ENCODE measurements around the gene XPO6. TPM values are rescaled to one million over a fixed set of nuclear protein-coding genes. Genes with fewer than 3 reads are reported as not detected.
A peak's percentile ranks its signal among the peaks of the same experiment; 100 is the strongest.

Gene XPO6
- total and polyA plus RNA-seq, 4 donors: 28.0 to 103 (median 86.8) TPM

GRCh38 chr16:28146536-28146935, 65.2 kb downstream of the XPO6 start:
- no peak overlapping the region for H3K4me3 ChIP-seq (ENCODE audit: low read length in 2 of 2)
- intact Hi-C loops (cut with DNase I): no loop called here
- H3K27ac ChIP-seq (ENCODE audit: low read depth in 1 of 2, low read length in 2 of 2): no peak overlapping the region
- H3K9me3 ChIP-seq (ENCODE audit: control insufficient read depth, low read length): no peaks in the 10 kb centered on the region
- no peaks in the 10 kb centered on the region for H3K27me3 ChIP-seq (ENCODE audit: control insufficient read depth in 1 of 2, insufficient read depth in 2 of 2, low read length in 1 of 2)
- H3K36me3 ChIP-seq (ENCODE audit: control insufficient read depth in 1 of 2, insufficient read depth in 2 of 2, low read length in 1 of 2): peaks cover 2 to 5% of the 10 kb centered on the region in 2 donors
- ATAC-seq (ENCODE audit: low FRiP score) (no peak), DNase-seq (no peak)
- no peaks in the 10 kb centered on the region for H3K4me1 ChIP-seq (ENCODE audit: control insufficient read depth in 1 of 2, insufficient read depth in 2 of 2, low read length in 2 of 2)
- 91 to 93% methylated on average over 3 of the region's 3 CpGs for WGBS, 2 donors

GRCh38 chr16:28145796-28146195, 66.0 kb downstream of the XPO6 start:
- WGBS, 2 donors: 31 to 38% methylated on average over 2 of the region's 2 CpGs
- no peak overlapping the region for H3K4me3 ChIP-seq (ENCODE audit: low read length in 2 of 2)
- H3K27me3 ChIP-seq (ENCODE audit: control insufficient read depth in 1 of 2, insufficient read depth in 2 of 2, low read length in 1 of 2): no peaks in the 10 kb centered on the region
- DNase-seq (no peak), ATAC-seq (ENCODE audit: low FRiP score) (no peak)
- intact Hi-C loops (cut with DNase I): no loop called here
- H3K36me3 ChIP-seq (ENCODE audit: control insufficient read depth in 1 of 2, insufficient read depth in 2 of 2, low read length in 1 of 2): peaks cover 1 to 5% of the 10 kb centered on the region in 2 donors
- no peak overlapping the region for H3K27ac ChIP-seq (ENCODE audit: low read depth in 1 of 2, low read length in 2 of 2)
- H3K4me1 ChIP-seq (ENCODE audit: control insufficient read depth in 1 of 2, insufficient read depth in 2 of 2, low read length in 2 of 2): no peaks in the 10 kb centered on the region
- H3K9me3 ChIP-seq (ENCODE audit: control insufficient read depth, low read length): no peaks in the 10 kb centered on the region

- H3K9me3 ChIP-seq (ENCODE audit: control insufficient read depth, low read length): no peaks in the 10 kb centered on the region
- peaks cover 0 to 1% of the 10 kb centered on the region in 2 donors for H3K4me1 ChIP-seq (ENCODE audit: control insufficient read depth in 1 of 2, insufficient read depth in 2 of 2, low read length in 2 of 2)
- DNase-seq (no peak), ATAC-seq (ENCODE audit: low FRiP score) (peak; percentile 63)
- intact Hi-C loops (cut with DNase I): no loop called here
- no peak overlapping the region for H3K4me3 ChIP-seq (ENCODE audit: low read length in 2 of 2)
- 86 to 90% methylated on average over 5 of the region's 5 CpGs for WGBS, 2 donors
- H3K36me3 ChIP-seq (ENCODE audit: control insufficient read depth in 1 of 2, insufficient read depth in 2 of 2, low read length in 1 of 2): no peaks in the 10 kb centered on the region
- H3K27me3 ChIP-seq (ENCODE audit: control insufficient read depth in 1 of 2, insufficient read depth in 2 of 2, low read length in 1 of 2): no peaks in the 10 kb centered on the region
- no peak overlapping the region for H3K27ac ChIP-seq (ENCODE audit: low read depth in 1 of 2, low read length in 2 of 2)
These were observed 70.8 kb downstream of the XPO6 start for GRCh38 chr16:28140788-28141618.

- ATAC-seq (ENCODE audit: low FRiP score): no peak
- WGBS, 2 donors: 90 to 93% methylated on average over 1 of the region's 1 CpG
- no peaks in the 10 kb centered on the region for H3K36me3 ChIP-seq (ENCODE audit: control insufficient read depth in 1 of 2, insufficient read depth in 2 of 2, low read length in 1 of 2)
These were observed 72.2 kb downstream of the XPO6 start for GRCh38 chr16:28139530-28139929.

GRCh38 chr16:28136751-28137434, 74.9 kb downstream of the XPO6 start:
- H3K27ac ChIP-seq (ENCODE audit: low read depth in 1 of 2, low read length in 2 of 2): no peak overlapping the region
- WGBS, 2 donors: 90 to 96% methylated on average over 6 of the region's 6 CpGs

More at GRCh38 chr16:28139530-28139929, 72.2 kb downstream of the XPO6 start:
- H3K4me1 ChIP-seq (ENCODE audit: control insufficient read depth in 1 of 2, insufficient read depth in 2 of 2, low read length in 2 of 2): peaks cover 0 to 1% of the 10 kb centered on the region in 2 donors
- no peak for DNase-seq
- no peaks in the 10 kb centered on the region for H3K9me3 ChIP-seq (ENCODE audit: control insufficient read depth, low read length)
- H3K27ac ChIP-seq (ENCODE audit: low read depth in 1 of 2, low read length in 2 of 2): no peak overlapping the region
- intact Hi-C loops (cut with DNase I): no loop called here
- no peak overlapping the region for H3K4me3 ChIP-seq (ENCODE audit: low read length in 2 of 2)
- no peaks in the 10 kb centered on the region for H3K27me3 ChIP-seq (ENCODE audit: control insufficient read depth in 1 of 2, insufficient read depth in 2 of 2, low read length in 1 of 2)

GRCh38 chr16:28133666-28134065, 78.1 kb downstream of the XPO6 start:
- no peaks in the 10 kb centered on the region for H3K4me1 ChIP-seq (ENCODE audit: control insufficient read depth in 1 of 2, insufficient read depth in 2 of 2, low read length in 2 of 2)
- WGBS, 2 donors: 96 to 98% methylated on average over 7 of the region's 7 CpGs
- no peak for ATAC-seq (ENCODE audit: low FRiP score)
- DNase-seq: no peak
- H3K27me3 ChIP-seq (ENCODE audit: control insufficient read depth in 1 of 2, insufficient read depth in 2 of 2, low read length in 1 of 2): no peaks in the 10 kb centered on the region
- H3K27ac ChIP-seq (ENCODE audit: low read depth in 1 of 2, low read length in 2 of 2): no peak overlapping the region
- H3K36me3 ChIP-seq (ENCODE audit: control insufficient read depth in 1 of 2, insufficient read depth in 2 of 2, low read length in 1 of 2): peaks cover 0 to 4% of the 10 kb centered on the region in 2 donors
- H3K9me3 ChIP-seq (ENCODE audit: control insufficient read depth, low read length): no peaks in the 10 kb centered on the region
- H3K4me3 ChIP-seq (ENCODE audit: low read length in 2 of 2): no peak overlapping the region
- intact Hi-C loops (cut with DNase I): loop anchor here (5.0 kb wide), 2 partner anchors 49 to 79 kb away; partner anchors contain the start of gene XPO6 (in 1 of the 2)

More at GRCh38 chr16:28136751-28137434, 74.9 kb downstream of the XPO6 start:
- ATAC-seq (ENCODE audit: low FRiP score) (no peak), DNase-seq (no peak)
- no peaks in the 10 kb centered on the region for H3K27me3 ChIP-seq (ENCODE audit: control insufficient read depth in 1 of 2, insufficient read depth in 2 of 2, low read length in 1 of 2)
- H3K4me1 ChIP-seq (ENCODE audit: control insufficient read depth in 1 of 2, insufficient read depth in 2 of 2, low read length in 2 of 2): peaks cover 0 to 1% of the 10 kb centered on the region in 2 donors
- intact Hi-C loops (cut with DNase I): no loop called here
- H3K9me3 ChIP-seq (ENCODE audit: control insufficient read depth, low read length): no peaks in the 10 kb centered on the region
- H3K36me3 ChIP-seq (ENCODE audit: control insufficient read depth in 1 of 2, insufficient read depth in 2 of 2, low read length in 1 of 2): peaks cover 0 to 4% of the 10 kb centered on the region in 2 donors
- no peak overlapping the region for H3K4me3 ChIP-seq (ENCODE audit: low read length in 2 of 2)

- no peak overlapping the region for H3K27ac ChIP-seq (ENCODE audit: low read depth in 1 of 2, low read length in 2 of 2)
- intact Hi-C loops (cut with DNase I): loop anchor here (5.0 kb wide), 2 partner anchors 50 to 80 kb away; partner anchors contain the start of gene XPO6 (in 1 of the 2)
- no peaks in the 10 kb centered on the region for H3K4me1 ChIP-seq (ENCODE audit: control insufficient read depth in 1 of 2, insufficient read depth in 2 of 2, low read length in 2 of 2)
- no peak overlapping the region for H3K4me3 ChIP-seq (ENCODE audit: low read length in 2 of 2)
- H3K27me3 ChIP-seq (ENCODE audit: control insufficient read depth in 1 of 2, insufficient read depth in 2 of 2, low read length in 1 of 2): no peaks in the 10 kb centered on the region
- no peak for DNase-seq
- H3K9me3 ChIP-seq (ENCODE audit: control insufficient read depth, low read length): no peaks in the 10 kb centered on the region
- ATAC-seq (ENCODE audit: low FRiP score): no peak
- 66 to 73% methylated on average over 5 of the region's 5 CpGs for WGBS, 2 donors
- peaks cover 0 to 4% of the 10 kb centered on the region in 2 donors for H3K36me3 ChIP-seq (ENCODE audit: control insufficient read depth in 1 of 2, insufficient read depth in 2 of 2, low read length in 1 of 2)
These were observed 79.9 kb downstream of the XPO6 start for GRCh38 chr16:28131743-28132393.

- Histone ChIP-seq H3K36me3 (ENCODE audit: control insufficient read depth in 1 of 2, insufficient read depth in 2 of 2, low read length in 1 of 2) (peaks cover 0 to 4% of the 10 kb centered on the region in 2 donors), H3K27me3 (ENCODE audit: control insufficient read depth in 1 of 2, insufficient read depth in 2 of 2, low read length in 1 of 2) (no peaks in the 10 kb centered on the region), H3K27ac (ENCODE audit: low read depth in 1 of 2, low read length in 2 of 2) (no peak overlapping the region), H3K9me3 (ENCODE audit: control insufficient read depth, low read length) (no peaks in the 10 kb centered on the region), H3K4me3 (ENCODE audit: low read length in 2 of 2) (no peak overlapping the region), H3K4me1 (ENCODE audit: control insufficient read depth in 1 of 2, insufficient read depth in 2 of 2, low read length in 2 of 2) (no peaks in the 10 kb centered on the region)
- DNase-seq: no peak
- intact Hi-C loops (cut with DNase I): loop anchor here (5.0 kb wide), 2 partner anchors 51 to 81 kb away; partner anchors contain the start of gene XPO6 (in 1 of the 2)
- peak; percentile 65 for ATAC-seq (ENCODE audit: low FRiP score)
- WGBS, 2 donors: 53 to 56% methylated on average over 6 of the region's 6 CpGs
These were observed 80.6 kb downstream of the XPO6 start for GRCh38 chr16:28131181-28131580.
